ENCODE data around the gene BMF. TPM values are rescaled to one million over a fixed set of nuclear protein-coding genes. Genes with fewer than 3 reads are reported as not detected.
A peak's percentile ranks its signal among the peaks of the same experiment; 100 is the strongest.

BMF gene
- polyA plus RNA-seq, 4 donors: 22.2 to 46.7 (median 37.1) TPM

DNA sequence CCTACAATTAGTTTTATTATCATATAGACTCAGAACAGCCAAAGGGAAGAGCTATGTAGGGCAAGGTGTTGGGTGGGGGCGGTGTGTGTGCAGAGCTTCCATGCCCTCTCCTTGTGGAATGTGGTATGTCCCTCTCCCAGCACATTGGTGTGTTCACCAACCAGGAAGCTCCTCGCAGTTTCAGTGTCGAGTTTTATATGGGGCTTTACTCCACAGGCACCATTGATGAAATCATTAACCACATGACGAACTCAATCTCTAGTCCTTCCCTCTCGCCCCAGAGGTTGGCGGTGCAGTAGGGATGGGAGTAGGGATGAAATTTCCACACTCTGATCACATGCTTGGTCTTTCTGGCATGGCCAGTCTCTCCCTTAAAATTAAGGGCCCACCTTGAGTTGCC lies 56.1 kb downstream of the BMF start:
- no peak for DNase-seq (ENCODE audit: low read depth in 4 of 4, low spot score in 3 of 4)

DNA sequence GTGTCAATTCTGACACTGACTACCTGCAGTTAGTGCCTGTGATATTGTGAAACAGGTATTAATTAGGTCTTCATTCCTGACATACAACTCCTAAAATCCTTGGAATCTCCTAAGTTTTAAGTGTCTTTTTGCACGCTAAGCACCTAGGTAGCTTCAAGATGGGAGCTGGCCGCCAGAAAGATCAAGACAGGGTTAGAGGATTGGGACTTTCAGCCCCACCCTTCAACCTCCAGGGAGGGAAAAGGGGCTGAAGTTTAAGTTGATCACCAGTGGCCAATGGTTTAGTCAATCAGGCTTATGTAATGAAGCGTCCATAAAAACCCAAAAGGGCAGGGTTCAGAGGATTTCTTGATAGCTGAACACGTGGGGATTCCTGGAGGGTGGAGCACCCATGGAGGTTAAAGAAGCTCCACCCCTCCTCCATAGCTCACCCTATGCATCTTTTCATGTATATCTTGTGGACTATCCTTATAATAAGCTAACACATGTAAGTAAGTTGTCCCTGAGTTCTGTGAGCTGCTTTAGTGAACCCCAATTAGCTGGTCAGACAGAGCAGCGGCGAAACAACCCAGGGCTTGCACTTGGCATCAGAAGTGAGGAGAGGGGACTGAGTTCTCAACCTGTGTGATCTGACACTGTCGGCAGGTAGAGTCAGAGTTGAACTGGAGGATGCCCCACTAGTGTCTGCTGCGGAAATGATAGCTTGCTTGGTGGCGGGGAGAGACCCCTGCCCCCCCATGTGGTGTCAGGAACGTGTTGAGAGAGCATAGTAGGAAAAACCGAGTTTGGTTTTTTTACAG lies 56.9 kb downstream of the BMF start:
- no peak for DNase-seq (ENCODE audit: low read depth in 4 of 4, low spot score in 3 of 4)

DNA sequence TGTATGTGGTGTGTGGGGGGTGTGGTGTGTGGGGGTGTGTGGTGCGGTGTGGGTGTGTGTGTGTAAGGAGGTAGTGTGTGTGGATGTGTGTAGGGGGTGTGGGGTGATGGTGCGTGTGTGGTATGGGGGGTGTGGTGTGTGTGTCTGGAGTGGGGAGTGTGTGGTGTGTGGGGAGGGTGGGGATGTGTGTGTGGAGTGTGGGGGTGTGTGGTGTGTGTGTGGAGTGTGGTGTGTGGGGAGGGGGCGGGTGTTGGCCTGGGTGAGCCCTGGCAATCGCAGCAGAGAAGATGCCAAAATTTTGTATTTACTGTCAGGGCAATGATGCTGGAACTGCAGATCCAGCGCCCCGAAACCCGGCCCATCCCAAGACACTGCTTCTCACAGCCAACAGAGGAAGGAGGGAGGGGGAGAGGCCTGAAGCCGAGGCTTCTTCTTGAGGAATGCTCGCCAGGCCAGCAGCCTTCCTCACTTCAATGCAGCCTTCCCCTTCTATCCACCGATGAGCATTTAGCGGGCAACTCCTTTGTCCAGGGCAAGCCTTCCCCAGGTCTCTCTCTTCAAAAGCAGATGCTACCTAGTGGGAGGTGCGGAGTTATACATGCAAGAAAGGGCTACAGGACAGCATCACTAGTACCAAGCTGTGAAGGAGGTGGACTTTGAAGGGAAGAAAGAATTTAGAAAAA lies 57.8 kb downstream of the BMF start:
- no peak for DNase-seq (ENCODE audit: low read depth in 4 of 4, low spot score in 3 of 4)

DNA sequence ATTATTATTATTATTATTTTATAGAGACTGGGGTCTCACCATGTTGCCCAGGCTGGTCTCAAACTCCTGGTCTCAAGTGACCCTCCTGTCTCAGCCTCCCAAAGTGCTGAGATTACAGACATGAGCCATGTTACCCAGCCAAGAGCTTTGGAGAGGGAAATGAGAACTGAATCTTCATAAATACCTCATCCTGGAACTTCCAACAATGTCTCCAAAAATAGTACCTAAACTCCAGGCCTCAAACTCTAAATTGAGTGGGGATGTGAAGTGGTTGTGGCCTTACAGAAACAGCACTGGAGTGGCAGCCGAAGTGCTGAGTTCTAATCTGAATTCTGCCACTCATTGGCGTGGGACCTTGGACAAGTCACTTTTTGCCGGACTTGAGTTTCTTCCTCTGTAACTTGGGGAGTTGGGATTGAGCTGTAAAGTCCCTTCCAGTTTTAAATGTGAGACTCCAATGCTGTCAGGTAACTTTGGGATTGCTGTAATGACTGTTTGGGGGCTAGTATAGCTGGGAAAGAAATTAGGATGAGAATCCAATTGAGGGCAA lies 59.7 kb downstream of the BMF start:
- DNase-seq (ENCODE audit: low read depth in 4 of 4, low spot score in 3 of 4): no peak

DNA sequence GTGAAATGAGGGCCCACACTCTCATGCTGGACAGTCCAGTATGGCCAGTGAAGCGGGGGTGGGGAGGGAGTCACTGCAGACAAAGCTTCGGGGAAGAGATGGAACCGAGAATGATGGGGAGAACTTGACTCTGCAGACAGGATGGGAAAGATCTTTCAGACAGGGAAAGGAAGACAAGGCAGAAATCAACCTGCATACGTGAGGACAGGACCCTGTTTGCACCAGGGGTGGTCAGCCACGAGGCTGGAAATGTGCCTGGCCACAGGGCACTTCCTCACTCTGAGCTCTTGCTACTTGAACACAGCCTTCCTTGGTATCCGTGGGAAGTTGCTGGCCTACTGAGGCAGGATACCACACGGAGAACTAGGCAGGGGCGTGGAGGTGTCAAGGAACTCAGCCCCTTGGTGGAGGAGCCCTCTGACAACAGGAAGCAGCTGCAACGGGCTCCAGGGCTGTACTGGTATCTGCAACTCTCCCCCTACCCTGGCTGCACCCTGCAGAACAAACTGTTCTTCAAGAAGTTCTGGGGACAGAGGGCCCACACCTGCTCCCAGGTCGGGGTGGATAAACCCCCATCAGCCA lies 60.4 kb downstream of the BMF start:
- DNase-seq (ENCODE audit: low read depth in 4 of 4, low spot score in 3 of 4): no peak

DNA sequence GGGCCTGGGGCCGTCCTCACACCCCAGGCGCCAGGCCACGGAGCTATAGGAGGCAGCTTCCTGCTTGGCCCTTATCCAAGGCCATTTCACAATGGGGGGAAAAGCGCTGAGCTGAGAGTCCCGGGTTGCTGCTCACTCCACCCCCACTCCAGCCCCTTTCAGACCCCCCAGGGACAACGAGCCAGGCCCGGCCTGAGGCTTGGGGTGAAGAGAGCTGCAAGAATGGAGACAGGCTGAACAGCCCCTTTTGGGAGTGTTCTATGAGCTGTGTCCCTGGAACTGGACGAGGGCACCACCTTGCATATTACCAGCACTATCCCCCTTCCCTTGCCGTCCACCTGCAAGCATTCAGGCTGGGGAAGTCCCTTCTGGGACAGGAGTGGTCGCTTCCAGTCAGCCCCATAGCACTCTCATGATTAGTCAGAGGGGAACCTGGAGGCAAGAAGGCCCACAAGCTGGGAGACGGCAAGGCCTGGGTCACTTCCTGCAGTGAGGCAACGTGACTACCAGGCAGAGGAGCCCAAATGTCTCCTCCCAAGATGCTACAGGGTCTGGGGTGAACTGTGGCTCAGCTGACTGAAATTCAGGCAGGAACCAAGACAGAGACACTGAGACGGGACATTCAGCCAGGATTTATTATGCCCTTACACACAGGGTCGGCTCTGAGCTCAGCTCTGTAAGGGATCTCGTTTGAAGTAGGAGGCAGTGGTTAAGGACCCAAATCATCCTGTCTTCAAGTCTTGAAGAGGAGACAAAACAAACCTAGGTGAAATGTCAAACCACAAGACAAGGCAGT lies 61.1 kb downstream of the BMF start:
- DNase-seq (ENCODE audit: low read depth in 4 of 4, low spot score in 3 of 4): no peak

DNA sequence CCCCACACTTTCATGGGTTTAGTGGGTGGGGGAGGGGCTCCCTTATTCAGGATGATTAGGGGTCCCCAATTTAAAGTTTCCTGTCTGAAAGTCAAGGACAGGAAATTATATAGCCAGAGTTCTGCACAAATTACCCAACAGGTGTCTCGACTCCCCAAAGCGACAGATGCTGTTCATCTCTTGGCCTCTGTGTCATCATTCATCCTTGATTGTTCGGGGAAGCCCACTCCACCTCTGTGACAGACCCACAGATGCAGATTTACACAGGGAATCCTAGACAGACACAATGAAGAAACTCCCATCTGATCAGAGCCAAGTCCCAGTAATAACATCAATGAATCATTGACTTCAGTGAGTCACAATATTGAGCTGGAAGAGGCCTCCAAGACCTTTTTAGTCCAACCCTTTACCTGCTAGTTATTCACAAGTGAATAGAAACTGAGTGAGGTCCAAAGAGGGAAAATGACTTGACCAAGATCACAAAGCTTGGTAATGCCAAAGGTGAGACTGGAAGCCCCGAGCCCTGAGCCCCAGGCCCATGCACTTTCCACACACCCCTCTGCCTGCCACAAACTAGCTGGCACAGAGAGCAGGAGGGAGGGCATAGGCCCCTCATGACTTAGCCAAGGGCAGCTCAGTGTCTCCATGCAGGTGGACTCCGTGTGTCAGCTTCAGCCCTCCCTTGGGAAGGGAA lies 61.8 kb downstream of the BMF start:
- no peak for DNase-seq (ENCODE audit: low read depth in 4 of 4, low spot score in 3 of 4)

DNA sequence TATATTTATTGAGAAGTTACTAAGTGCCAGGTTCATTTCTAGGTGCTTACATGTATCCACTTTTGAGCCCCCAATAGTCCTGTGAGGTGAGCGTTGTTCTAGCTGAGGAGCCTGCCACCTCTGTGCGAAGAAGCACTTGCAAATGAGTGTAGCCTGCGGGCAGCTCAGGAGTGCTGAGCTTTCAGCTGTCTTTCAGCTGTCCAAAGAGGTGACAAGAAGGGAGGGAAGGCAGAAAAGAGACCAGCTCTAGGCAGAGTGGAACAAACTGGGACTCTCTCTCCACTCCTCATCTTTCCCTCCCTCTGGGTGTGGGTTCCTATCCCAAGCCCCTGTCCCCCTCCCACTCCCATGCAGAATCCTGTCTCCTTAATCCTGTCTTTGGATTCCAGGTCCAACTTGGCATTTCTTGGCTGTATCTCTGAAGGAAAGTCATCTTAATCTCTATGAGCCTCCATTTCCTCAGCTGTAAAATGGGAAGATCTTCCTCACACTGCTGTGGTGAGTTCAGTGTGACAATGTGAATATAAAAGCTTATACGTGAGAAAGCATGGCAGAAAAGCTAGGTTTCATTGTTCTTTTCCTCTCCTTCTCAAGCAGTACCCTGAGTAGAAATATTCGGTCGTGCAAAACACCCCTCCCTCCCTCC lies 63.0 kb downstream of the BMF start:
- DNase-seq (ENCODE audit: low read depth in 4 of 4, low spot score in 3 of 4): no peak

DNA sequence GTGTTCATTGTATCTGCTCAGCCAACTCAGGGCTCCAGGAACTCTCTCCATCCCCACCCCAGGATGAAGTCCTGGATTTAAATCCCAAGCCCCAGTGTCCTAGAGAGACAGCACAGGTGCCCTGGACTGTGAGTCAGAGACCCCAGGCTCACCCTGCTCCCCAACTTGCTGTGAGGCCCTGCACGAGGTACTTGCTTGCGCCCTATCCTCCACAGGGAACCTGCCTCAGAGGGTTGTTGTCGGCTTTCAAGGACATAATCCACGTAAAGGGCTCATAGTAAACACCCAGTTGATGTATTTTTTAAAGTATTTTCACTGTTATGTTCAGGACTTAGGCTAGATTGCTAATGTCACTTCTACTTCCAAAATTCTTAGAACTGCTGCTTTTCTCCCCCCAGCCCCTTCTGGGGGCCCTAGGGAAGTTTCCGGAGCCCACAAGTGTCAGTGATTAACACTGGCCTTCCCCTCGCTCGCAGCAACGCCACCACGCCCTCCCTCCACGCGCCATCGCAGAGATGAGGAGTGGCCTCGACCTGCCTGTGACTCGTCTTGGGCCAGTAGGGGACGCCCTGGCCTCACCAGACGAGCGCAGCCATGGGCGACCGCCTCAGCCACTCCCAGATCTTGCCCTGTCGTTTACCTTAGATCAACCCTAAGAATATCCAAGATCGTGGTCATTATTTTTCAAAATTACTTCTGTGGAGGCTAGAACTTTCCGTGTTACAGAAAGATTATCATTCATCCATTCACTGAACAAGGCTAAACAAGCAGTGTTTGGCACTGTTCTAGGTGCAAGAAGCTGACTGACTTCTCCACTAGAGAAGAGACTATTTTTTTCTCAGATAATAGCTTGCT lies 63.7 kb downstream of the BMF start:
- no peak for DNase-seq (ENCODE audit: low read depth in 4 of 4, low spot score in 3 of 4)

DNA sequence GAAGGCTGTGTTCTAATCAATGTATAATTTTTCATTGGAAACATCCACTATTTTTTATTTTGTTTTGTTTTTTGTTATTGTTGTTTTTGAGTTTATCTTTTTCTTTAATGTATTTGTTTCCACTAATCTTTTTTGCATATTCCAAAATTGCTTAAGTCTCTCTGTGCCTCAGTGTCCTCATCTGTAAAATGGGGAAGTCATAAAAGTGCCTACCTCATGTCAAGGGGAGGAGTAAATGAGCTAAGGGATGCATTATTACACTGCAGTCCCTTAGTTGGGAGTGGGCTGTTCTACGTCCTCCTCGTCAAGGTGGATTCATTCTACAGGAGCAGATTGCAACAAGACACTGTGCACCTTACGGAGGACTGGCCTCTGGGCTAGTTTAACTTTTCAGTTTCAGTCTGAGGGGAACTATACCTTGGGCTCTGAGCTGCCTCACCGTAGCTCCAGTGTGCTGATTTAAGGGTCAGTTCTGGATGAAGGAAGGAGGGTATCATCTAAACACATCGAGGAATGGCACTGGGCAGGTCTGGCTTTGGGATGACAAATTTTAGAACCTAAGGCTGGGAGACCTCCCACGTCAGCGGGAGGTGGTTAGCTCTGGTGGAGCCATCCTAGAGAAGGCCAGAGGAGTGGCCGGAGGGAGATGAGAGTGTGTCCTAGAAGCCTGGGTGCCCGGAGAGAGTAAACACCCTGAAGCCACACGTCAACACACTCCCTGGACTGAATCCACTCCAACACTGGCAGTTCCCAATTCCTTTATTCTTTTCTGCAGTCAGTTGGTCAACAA lies 64.6 kb downstream of the BMF start:
- no peak for DNase-seq (ENCODE audit: low read depth in 4 of 4, low spot score in 3 of 4)

DNA sequence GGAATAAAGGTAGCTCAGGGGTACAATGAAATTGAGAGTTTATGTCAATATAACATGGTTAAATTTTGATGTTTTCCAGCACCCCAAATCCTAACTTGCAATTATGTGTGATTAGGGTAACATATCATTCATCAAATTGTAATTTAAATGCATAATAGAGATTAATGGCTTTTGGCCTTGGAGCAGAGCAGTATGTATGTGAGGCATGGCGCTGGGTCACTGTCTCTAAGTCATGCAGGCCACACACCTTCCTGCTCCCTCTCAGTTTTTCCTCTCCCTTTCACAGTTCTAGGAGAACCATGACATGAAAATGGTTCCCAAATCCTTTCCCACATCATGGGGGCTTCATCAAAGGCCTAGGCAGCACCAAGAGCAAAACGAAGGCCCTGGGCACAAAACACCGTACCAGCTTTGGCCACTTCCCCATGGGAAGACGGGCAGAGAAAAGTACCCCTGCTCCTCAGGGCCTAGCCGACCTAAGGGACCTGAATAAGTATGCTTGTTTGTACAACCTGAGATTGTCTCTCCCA lies 65.8 kb downstream of the BMF start:
- no peak for DNase-seq (ENCODE audit: low read depth in 4 of 4, low spot score in 3 of 4)

DNA sequence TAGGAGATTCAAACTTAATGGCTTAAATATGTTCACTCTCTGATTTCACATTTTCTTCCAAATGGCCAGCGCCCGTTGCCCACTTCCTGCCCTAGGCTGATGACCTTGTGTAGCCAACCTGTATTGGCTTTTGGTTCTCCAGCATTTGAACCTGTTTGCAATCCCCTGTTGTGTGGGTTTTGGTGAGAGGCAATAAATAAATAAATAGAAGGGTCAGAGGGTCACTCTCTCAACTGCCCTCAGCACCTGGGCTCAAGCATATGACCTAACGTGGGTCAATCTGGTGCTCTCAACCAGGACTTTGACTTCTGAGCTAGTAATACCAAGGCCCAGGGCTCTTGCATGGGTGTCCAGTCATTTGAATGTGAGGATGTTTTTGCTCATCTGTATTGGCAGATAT lies 67.9 kb downstream of the BMF start:
- DNase-seq (ENCODE audit: low read depth in 4 of 4, low spot score in 3 of 4): no peak

DNA sequence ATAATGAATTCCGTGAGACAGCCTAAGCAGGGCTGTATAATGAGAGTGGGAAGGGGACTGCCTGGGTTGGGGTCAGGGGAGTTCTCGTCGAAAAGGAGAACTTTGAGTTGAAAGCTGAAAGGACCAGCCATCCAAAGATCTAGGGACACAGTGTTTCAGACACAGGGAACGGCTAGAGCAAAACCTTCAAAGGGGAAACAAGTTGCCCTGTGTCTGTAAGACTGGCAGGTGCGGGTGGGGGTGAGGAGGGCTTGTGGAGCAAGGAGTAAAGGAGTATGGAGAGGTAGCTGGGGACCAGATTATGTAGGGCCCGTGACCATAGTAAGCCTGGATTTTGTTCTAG lies 68.4 kb downstream of the BMF start:
- DNase-seq (ENCODE audit: low read depth in 4 of 4, low spot score in 3 of 4): no peak

DNA sequence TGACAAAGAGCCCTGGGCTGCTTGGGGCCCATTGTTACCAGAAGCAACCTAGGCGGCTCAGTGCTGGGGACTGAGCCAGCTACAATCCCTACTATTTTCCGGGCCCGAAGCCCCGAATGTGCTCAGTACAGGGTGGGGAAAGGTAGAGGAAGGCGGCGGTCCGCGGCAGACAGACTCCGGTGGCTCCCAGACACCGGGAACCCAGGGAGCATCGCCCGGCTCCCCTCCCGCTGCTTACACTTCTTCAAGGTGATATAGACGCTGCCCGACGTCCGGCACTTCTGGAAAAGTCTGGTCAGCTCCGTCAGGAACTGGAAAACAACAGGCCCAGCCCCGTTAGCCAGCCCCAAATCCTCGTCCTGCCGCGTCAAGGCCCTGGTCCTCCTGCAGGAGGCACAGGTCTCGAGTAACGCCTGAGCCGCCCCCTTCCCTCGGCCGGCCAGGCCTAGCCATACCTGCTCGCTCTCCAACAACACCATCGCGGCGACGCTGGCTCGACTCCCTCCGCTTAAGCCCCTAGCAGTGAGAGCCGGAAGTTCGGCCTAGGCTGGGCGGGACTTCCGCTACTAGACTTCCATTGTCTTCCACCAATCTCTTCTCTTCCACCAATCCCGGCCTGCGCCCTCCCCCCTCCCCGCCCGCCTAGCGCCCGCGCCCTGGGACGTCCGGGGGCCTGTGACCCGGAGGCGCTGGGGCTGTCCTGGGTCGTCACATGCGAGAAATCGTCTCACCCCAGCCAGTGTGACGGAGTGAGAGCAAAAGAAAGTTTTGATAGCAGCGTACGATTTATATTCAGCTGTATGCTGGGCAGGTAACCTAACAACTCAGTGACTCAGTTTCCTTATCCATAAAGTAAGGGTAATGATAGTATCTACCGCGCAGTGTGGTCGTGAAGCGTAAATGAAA lies 69.8 kb downstream of the BMF start, which contains the start of gene SRP14:
Gene SRP14 (minus strand): TSS at position 544 of the 906 bp plus-strand sequence. CDS start 65 bp downstream, at position 479.
- peak; percentile 85 to 93 (median 88) for DNase-seq (ENCODE audit: low read depth in 4 of 4, low spot score in 3 of 4)

DNA sequence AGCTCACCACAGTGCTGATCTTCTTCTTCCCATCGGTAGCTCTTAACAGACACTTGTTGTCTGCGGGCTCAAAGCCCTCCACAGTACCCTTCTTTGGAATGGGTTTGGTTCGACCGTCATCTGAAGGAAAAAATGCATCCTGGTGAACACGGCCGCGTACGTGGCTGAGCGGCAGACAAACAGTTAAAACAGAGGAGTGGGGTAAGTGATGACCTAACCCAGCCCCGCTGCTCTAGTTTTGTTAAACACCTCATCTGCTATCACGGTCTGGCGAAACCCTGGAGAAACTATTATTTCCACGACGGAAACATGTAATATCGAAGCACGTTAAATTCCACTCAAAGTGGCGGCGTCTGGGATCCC lies 70.4 kb downstream of the BMF start:
- DNase-seq (ENCODE audit: low read depth in 4 of 4, low spot score in 3 of 4): no peak

All from left renal pelvis (tissue), 4 donors.